HFFc6 (cell line): ENCODE results near the gene ALDH4A1. TPM values are rescaled to one million over a fixed set of nuclear protein-coding genes. Genes with fewer than 3 reads are reported as not detected.

ENCODE experiments used
- DNase-seq: peaks from one replicate; pipeline ENCODE4 v3.0.0-alpha.2; 2018
- H3K27ac Mint-ChIP-seq: 2 replicates; pipeline ENCODE4 v1.8.0; 2020; ENCODE audit warnings: mild to moderate bottlenecking, mixed read lengths
- H3K27me3 Mint-ChIP-seq: 2 replicates; pipeline ENCODE4 v1.8.0; 2021; ENCODE audit warnings: mild to moderate bottlenecking, moderate library complexity, mixed read lengths; ENCODE audit not compliant: insufficient read depth
- H3K36me3 Mint-ChIP-seq: 2 replicates; pipeline ENCODE4 v1.8.0; 2021; ENCODE audit warnings: low read depth, mixed read lengths
- H3K4me1 Mint-ChIP-seq: 2 replicates; pipeline ENCODE4 v1.8.0; 2020; ENCODE audit warnings: low read depth, mixed read lengths
- H3K4me3 Mint-ChIP-seq: 2 replicates; pipeline ENCODE4 v1.8.0; 2020; ENCODE audit warnings: mild to moderate bottlenecking, moderate library complexity, mixed read lengths
- H3K9me3 Mint-ChIP-seq: 2 replicates; pipeline ENCODE4 v1.8.0; 2020; ENCODE audit warnings: mild to moderate bottlenecking, mixed read lengths
- CTCF ChIP-seq: fragments of 200-600 bp; sonication (generic); IDR thresholded peaks from 2 replicates; pipeline ENCODE4 v1.5.0; 2021; ENCODE audit warnings: antibody characterized with exemption, mild to moderate bottlenecking
- total RNA-seq, 6 experiments: library from RNA; stranded (reverse); fragmentation: NEBNext Ultra II Directional; extraction: Animal tissue kit (Norgen Biotek cat#: 25700); gene quantifications; 2 replicates in 1 of 6; 3 replicates in 5 of 6; pipeline ENCODE4 v1.2.3, GENCODE V29; 2021

ALDH4A1 gene
- total RNA-seq, 6 experiments from 2014 or later = 18.3 to 24.1 (median 20.2) TPM

GRCh38 chr1:18880585-18880984 lies 21.8 kb downstream of the ALDH4A1 start:
- Mint-ChIP-seq H3K27me3 (peaks cover 2% of the 10 kb centered on the region), H3K4me3 (no peak overlapping the region), H3K9me3 (no peaks in the 10 kb centered on the region), H3K4me1 (peaks cover 8% of the 10 kb centered on the region), H3K36me3 (peaks cover 10% of the 10 kb centered on the region; the same call in 1 of the 2 replicates), H3K27ac (no peak overlapping the region)
- TF ChIP-seq CTCF = no peak
- DNase-seq = no peak

GRCh38 chr1:18879791-18880309 lies 22.5 kb downstream of the ALDH4A1 start:
- H3K36me3 Mint-ChIP-seq = peaks cover 10% of the 10 kb centered on the region; the same call in 1 of the 2 replicates
- H3K4me1 Mint-ChIP-seq = peaks cover 8% of the 10 kb centered on the region
- H3K9me3 Mint-ChIP-seq = no peaks in the 10 kb centered on the region
- H3K27me3 Mint-ChIP-seq = peaks cover 2% of the 10 kb centered on the region
- DNase-seq = no peak
- H3K4me3 Mint-ChIP-seq = no peak overlapping the region
- TF ChIP-seq CTCF = no peak
- H3K27ac Mint-ChIP-seq = no peak overlapping the region

GRCh38 chr1:18879215-18879790 lies 23.1 kb downstream of the ALDH4A1 start:
- Mint-ChIP-seq H3K36me3 (peaks cover 10% of the 10 kb centered on the region; the same call in 1 of the 2 replicates), H3K9me3 (no peaks in the 10 kb centered on the region), H3K4me3 (no peak overlapping the region), H3K4me1 (peaks cover 8% of the 10 kb centered on the region), H3K27ac (no peak overlapping the region), H3K27me3 (peaks cover 2% of the 10 kb centered on the region)
- no peak for TF ChIP-seq CTCF
- no peak for DNase-seq

GRCh38 chr1:18878538-18879214 lies 23.7 kb downstream of the ALDH4A1 start:
- peaks cover 2% of the 10 kb centered on the region for H3K27me3 Mint-ChIP-seq
- no peak overlapping the region for H3K27ac Mint-ChIP-seq
- no peaks in the 10 kb centered on the region for H3K9me3 Mint-ChIP-seq
- H3K4me3 Mint-ChIP-seq = no peak overlapping the region
- no peak for DNase-seq
- H3K4me1 Mint-ChIP-seq = peaks cover 8% of the 10 kb centered on the region
- peaks cover 10% of the 10 kb centered on the region; the same call in 1 of the 2 replicates for H3K36me3 Mint-ChIP-seq
- TF ChIP-seq CTCF = no peak

GRCh38 chr1:18877282-18877681 lies 25.1 kb downstream of the ALDH4A1 start:
- Mint-ChIP-seq H3K27me3 (peaks cover 2% of the 10 kb centered on the region), H3K27ac (no peak overlapping the region), H3K36me3 (peaks cover 6% of the 10 kb centered on the region; the same call in 1 of the 2 replicates), H3K4me3 (no peak overlapping the region), H3K9me3 (no peaks in the 10 kb centered on the region), H3K4me1 (peaks cover 3% of the 10 kb centered on the region)
- no peak for DNase-seq
- TF ChIP-seq CTCF = no peak
